ENCODE data around the gene B3GAT1. TPM values are rescaled to one million over a fixed set of nuclear protein-coding genes. Genes with fewer than 3 reads are reported as not detected.

Gene B3GAT1
- polyA plus RNA-seq, 3 donors = not detected

DNA sequence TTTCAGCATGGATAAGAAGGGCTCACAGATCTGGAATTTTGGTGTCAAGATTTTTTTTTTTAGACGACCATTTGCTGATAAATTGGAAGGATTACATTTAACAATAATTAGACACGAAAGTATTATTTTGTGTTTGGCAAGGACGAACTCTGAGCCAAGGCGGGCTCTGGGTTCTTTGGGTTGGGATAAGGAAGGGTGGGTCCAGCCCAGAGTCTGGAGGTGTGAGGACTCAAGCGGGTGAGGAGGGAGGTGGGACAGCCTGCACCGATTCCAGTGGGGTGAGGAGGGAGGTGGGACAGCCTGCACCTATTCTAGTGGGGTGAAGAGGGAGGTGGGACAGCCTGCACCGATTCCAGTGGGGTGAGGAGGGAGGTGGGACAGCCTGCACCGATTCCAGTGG, 4.1 kb downstream of the B3GAT1 start:
- Mint-ChIP-seq H3K27me3 (ENCODE audit: low read depth in 3 of 3) (peaks cover 25 to 33% (median 29%) of the 10 kb centered on the region in 3 donors), H3K4me1 (peaks cover 2% of the 10 kb centered on the region), H3K4me3 (no peak overlapping the region), H3K9me3 (peaks cover 0 to 8% (median 0%) of the 10 kb centered on the region in 7 donors), H3K36me3 (no peaks in the 10 kb centered on the region), H3K27ac (no peak overlapping the region)
- Histone ChIP-seq H3K4me1 (ENCODE audit: control insufficient read depth in 1 of 2, insufficient read depth in 2 of 2, low read length in 2 of 2) (no peaks in the 10 kb centered on the region), H4K20me1 (ENCODE audit: insufficient read depth, low read length) (no peaks in the 10 kb centered on the region), H3K4me3 (replicated peaks in 1 of 3; ENCODE audit: low read depth in 2 of 3, low read length in 3 of 3) (no peak overlapping the region), H2AFZ (ENCODE audit: insufficient read depth, low read depth, low read length, poor library complexity, severe bottlenecking) (no peak overlapping the region), H3K36me3 (replicated peaks in 1 of 2; ENCODE audit: control insufficient read depth in 1 of 2, insufficient read depth in 2 of 2, low read length in 2 of 2) (no peaks in the 10 kb centered on the region), H3K9me3 (replicated peaks in 1 of 2; ENCODE audit: control insufficient read depth in 1 of 2, insufficient read depth in 1 of 2, low read length in 2 of 2) (no peaks in the 10 kb centered on the region), H3K27me3 (ENCODE audit: control insufficient read depth in 2 of 2, insufficient read depth in 2 of 2, low read length in 2 of 2) (peaks cover 16 to 26% of the 10 kb centered on the region in 2 donors), H3K79me2 (ENCODE audit: insufficient read depth, low read length) (no peaks in the 10 kb centered on the region), H3K4me2 (replicated peaks; ENCODE audit: extremely low read depth, low read length, poor library complexity, severe bottlenecking) (no peak overlapping the region), H3K9ac (ENCODE audit: insufficient read depth, low read length, poor library complexity, severe bottlenecking) (no peak overlapping the region), H3K27ac (ENCODE audit: low read depth in 1 of 2, low read length in 2 of 2) (no peak overlapping the region)
- DNase-seq = no peak
- intact Hi-C loops (cut with micrococcal nuclease) = no loop called here
- WGBS (ENCODE audit: insufficient coverage) = 82% methylated on average over 2 of the region's 8 CpGs
- TF ChIP-seq, protein P1, sequence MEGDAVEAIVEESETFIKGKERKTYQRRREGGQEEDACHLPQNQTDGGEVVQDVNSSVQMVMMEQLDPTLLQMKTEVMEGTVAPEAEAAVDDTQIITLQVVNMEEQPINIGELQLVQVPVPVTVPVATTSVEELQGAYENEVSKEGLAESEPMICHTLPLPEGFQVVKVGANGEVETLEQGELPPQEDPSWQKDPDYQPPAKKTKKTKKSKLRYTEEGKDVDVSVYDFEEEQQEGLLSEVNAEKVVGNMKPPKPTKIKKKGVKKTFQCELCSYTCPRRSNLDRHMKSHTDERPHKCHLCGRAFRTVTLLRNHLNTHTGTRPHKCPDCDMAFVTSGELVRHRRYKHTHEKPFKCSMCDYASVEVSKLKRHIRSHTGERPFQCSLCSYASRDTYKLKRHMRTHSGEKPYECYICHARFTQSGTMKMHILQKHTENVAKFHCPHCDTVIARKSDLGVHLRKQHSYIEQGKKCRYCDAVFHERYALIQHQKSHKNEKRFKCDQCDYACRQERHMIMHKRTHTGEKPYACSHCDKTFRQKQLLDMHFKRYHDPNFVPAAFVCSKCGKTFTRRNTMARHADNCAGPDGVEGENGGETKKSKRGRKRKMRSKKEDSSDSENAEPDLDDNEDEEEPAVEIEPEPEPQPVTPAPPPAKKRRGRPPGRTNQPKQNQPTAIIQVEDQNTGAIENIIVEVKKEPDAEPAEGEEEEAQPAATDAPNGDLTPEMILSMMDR (IDR thresholded peaks at IDR 0.05) = no peak

DNA sequence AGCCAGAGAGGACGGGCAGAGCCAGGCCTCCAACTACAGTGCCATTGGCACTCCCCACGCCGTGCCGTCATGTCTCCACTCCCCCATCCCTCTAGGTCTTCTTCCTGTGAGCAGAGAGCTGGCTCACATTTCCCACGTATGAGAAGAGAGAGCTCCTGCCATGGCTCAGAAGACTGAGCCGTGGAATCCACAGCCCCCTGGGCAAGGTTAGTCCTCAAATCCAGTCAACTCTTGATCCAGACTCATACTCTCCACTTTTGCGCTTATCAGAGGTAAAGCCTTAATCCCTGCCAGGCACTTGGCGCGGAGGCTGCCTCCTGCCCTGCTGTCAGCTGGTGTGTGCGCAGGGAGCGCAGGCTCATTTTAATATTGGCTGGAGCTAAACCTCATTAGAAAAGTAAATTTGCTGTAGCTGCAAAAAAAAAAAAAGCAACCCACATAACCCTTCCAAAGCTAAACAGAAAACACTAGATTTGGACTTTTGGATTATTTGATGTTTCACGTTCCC, 4.7 kb downstream of the B3GAT1 start:
- Mint-ChIP-seq H3K4me1 (peaks cover 2% of the 10 kb centered on the region), H3K4me3 (no peak overlapping the region), H3K36me3 (no peaks in the 10 kb centered on the region), H3K27ac (no peak overlapping the region), H3K27me3 (ENCODE audit: low read depth in 3 of 3) (peaks cover 23 to 31% (median 23%) of the 10 kb centered on the region in 3 donors), H3K9me3 (peaks cover 0 to 6% (median 0%) of the 10 kb centered on the region in 7 donors)
- Histone ChIP-seq H2AFZ (ENCODE audit: insufficient read depth, low read depth, low read length, poor library complexity, severe bottlenecking) (no peak overlapping the region), H3K9ac (ENCODE audit: insufficient read depth, low read length, poor library complexity, severe bottlenecking) (no peak overlapping the region), H3K9me3 (replicated peaks in 1 of 2; ENCODE audit: control insufficient read depth in 1 of 2, insufficient read depth in 1 of 2, low read length in 2 of 2) (no peaks in the 10 kb centered on the region), H3K36me3 (replicated peaks in 1 of 2; ENCODE audit: control insufficient read depth in 1 of 2, insufficient read depth in 2 of 2, low read length in 2 of 2) (no peaks in the 10 kb centered on the region), H3K4me3 (replicated peaks in 1 of 3; ENCODE audit: low read depth in 2 of 3, low read length in 3 of 3) (no peak overlapping the region), H3K27ac (ENCODE audit: low read depth in 1 of 2, low read length in 2 of 2) (no peak overlapping the region), H3K4me2 (replicated peaks; ENCODE audit: extremely low read depth, low read length, poor library complexity, severe bottlenecking) (no peak overlapping the region), H3K79me2 (ENCODE audit: insufficient read depth, low read length) (no peaks in the 10 kb centered on the region), H3K27me3 (ENCODE audit: control insufficient read depth in 2 of 2, insufficient read depth in 2 of 2, low read length in 2 of 2) (peaks cover 11 to 21% of the 10 kb centered on the region in 2 donors), H4K20me1 (ENCODE audit: insufficient read depth, low read length) (no peaks in the 10 kb centered on the region), H3K4me1 (ENCODE audit: control insufficient read depth in 1 of 2, insufficient read depth in 2 of 2, low read length in 2 of 2) (no peaks in the 10 kb centered on the region)
- intact Hi-C loops (cut with micrococcal nuclease) = no loop called here
- WGBS (ENCODE audit: insufficient coverage) = 85% methylated on average over 8 of the region's 12 CpGs
- TF ChIP-seq, protein P1 (IDR thresholded peaks at IDR 0.05) = no peak
- DNase-seq = no peak

Data from CD14-positive monocyte (primary cell).